Hindlimb muscle (tissue), 1 donor: Measurements from ENCODE around the gene AOPEP. TPM values are rescaled to one million over a fixed set of nuclear protein-coding genes. Genes with fewer than 3 reads are reported as not detected.

ENCODE experiments used
- DNase-seq: peaks from one replicate; pipeline ENCODE4 v3.0.0-alpha.2; 2013
- polyA plus RNA-seq: library from polyadenylated mRNA; unstranded; fragments of 120-200 nt; gene quantifications from one replicate; pipeline ENCODE4 v1.2.1, GENCODE V29; 2013; ENCODE audit not compliant: insufficient read length

AOPEP gene
- polyA plus RNA-seq, 1 donor: 36.1 TPM

GRCh38 chr9:94851467-94851866 lies 125.0 kb downstream of the AOPEP start:
- no peak for DNase-seq

- DNase-seq: no peak
These were observed 125.4 kb downstream of the AOPEP start for GRCh38 chr9:94851892-94852291.

- DNase-seq: no peak
These were observed 125.9 kb downstream of the AOPEP start for GRCh38 chr9:94852373-94852772.

GRCh38 chr9:94853887-94854286 lies 127.4 kb downstream of the AOPEP start:
- DNase-seq: no peak

- no peak for DNase-seq
These were observed 129.4 kb downstream of the AOPEP start for GRCh38 chr9:94855903-94856302.

GRCh38 chr9:94857791-94858190 lies 131.3 kb downstream of the AOPEP start:
- DNase-seq: no peak

GRCh38 chr9:94859226-94859625 lies 132.7 kb downstream of the AOPEP start:
- no peak for DNase-seq

GRCh38 chr9:94859891-94860290 lies 133.4 kb downstream of the AOPEP start:
- DNase-seq: no peak

GRCh38 chr9:94860678-94861588 lies 134.4 kb downstream of the AOPEP start:
- DNase-seq: peak; percentile 45

- DNase-seq: no peak
These were observed 135.2 kb downstream of the AOPEP start for GRCh38 chr9:94861589-94862272.

GRCh38 chr9:94864196-94864595 lies 137.7 kb downstream of the AOPEP start:
- no peak for DNase-seq

GRCh38 chr9:94864862-94865509 lies 138.5 kb downstream of the AOPEP start:
- no peak for DNase-seq

GRCh38 chr9:94865582-94866452 lies 139.3 kb downstream of the AOPEP start:
- peak; percentile 47 for DNase-seq

GRCh38 chr9:94866770-94867169 lies 140.3 kb downstream of the AOPEP start:
- DNase-seq: no peak

GRCh38 chr9:94867281-94867841 lies 140.9 kb downstream of the AOPEP start:
- DNase-seq: peak; percentile 54

GRCh38 chr9:94867842-94868312 lies 141.4 kb downstream of the AOPEP start:
- DNase-seq: no peak

GRCh38 chr9:94868464-94868863 lies 142.0 kb downstream of the AOPEP start:
- no peak for DNase-seq

- no peak for DNase-seq
These were observed 142.9 kb downstream of the AOPEP start for GRCh38 chr9:94869415-94869843.

GRCh38 chr9:94870465-94870792 lies 143.9 kb downstream of the AOPEP start:
- DNase-seq: no peak

GRCh38 chr9:94870793-94871558 lies 144.5 kb downstream of the AOPEP start:
- no peak for DNase-seq
